GM19452 (cell line): Measurements from ENCODE around the gene KAT2A.

Source experiments
- ATAC-seq: cut with Tn5 transposase; IDR thresholded peaks from one replicate; pipeline ENCODE4 v1.9.1; 2021; ENCODE audit not compliant: unreplicated experiment

KAT2A gene

DNA sequence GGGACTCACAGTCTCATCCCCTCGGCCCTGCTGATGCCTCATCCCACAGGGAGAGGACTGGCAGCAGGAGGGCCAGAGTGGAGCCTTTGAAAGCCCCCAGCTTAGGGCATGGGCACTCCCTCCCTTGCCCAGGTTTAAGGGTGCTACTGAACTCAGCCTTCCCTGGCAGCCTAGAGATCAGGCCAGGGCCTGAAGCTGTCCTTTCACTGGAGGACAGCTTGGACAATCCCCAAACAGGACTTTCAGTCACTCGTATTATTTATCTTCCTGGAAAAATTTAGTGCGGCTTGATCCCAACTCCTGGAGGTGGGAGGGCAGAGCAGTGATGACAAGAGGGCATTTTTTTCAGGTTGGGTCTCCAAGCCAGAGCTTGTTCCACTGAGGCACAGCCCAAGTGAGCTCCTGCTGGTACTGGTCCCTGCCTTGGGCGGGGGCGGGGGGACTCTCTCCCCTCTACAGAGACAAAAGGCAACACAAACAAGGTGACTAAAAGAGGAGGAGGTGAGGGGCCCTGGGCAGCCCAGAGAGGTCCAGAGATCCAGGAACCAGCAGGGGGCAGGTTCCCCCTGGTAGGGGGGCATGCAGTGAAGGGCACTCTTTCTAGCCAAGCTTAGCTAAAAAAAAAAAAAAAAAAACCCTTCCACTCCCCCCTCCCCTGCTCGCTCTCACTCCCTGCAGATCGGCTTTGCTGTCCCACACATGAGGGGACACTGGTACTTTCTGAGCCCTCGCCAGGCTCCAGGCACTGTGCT, 24.6 kb downstream of the KAT2A start:
- ATAC-seq = no peak

DNA sequence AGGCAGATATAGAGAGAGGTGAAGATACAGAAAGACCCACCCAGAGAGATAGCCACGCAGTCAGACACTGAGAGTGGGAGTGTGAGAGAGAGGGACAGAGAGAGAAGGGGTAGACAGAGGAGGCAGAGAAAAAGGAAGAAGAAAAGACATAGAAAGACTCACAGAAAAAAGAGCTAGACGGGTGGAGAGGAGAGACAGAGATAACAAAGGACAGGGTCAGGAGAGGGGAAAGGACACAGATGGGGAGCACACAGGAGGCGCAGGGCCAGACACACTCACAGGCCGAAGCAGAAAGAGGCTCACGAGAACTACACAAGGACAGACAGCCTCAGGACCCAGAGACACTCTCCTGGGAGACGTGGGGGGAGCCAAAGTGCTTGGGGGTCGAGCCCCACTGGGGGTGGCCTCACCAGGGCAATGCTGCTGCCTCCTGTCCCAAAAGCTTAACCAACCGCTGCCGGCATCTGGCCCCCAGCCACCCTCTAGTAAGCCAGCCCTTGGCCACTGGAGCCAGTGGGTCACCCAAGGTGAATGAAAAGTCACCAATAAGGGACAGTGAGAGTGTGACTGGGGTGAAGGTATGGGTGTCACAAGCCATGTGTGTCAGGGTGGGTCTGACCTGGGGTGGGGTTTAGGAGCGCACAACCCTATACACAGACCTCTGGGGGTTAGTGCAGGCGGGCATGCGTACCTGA, 26.6 kb downstream of the KAT2A start:
- ATAC-seq = no peak

DNA sequence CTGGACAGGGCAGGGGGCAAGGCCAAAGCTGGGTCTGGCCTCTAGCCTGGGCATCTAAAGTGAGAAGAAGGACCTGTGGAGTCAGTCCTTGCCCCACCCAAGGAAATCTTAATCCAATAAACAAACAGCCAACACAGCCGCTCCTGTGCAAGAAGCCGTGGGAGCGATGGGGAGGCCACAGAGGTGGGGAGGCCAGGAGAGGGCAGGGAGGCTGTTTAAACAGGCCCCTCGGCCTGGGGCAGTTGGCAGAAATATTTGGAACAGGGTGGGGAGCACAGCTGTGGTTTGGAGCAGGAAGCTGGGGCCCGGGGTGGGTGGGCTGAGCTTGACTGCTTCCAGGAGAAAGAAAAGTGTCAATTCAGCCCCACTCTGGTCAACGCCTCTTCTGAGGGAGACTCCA, 28.2 kb downstream of the KAT2A start:
- ATAC-seq = no peak

DNA sequence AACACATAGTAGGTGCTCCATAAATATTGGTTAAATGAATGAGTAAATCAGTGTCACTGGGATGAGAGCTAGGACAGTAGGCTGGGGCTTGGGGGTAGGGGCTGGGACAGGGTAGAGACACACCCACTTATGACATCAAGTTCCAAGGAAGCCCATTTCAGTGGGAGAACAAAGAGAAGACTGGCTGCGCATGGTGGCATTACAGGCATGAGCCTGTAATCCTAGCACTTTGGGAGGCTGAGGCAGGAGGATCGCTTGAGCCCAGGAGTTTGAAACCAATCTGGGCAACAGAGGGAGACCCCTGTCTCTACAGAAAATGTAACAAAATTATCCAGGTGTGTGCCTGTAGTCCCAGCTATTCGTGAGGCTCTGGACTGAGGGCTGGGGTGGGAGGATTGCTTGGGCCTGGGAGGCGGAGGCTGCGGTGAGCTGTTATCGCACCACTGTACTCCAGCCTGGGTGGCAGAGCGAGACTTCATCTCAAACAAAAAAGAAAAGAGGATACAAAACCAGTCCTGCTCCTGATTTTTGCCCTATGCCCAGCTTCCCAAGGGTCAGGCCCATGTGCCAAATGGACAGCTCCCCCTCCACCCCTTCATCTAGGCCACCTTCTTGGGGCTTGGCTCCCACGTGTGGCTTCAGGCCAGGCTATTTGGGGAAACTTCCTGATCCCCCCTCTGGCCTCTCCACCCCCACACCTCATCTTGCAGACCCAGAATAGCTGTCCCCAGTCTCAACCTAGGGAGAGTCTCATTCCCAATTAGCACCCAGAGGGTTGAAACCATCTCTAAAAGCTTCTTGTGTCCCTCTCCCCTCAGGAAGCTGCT, 30.0 kb downstream of the KAT2A start:
- no peak for ATAC-seq

DNA sequence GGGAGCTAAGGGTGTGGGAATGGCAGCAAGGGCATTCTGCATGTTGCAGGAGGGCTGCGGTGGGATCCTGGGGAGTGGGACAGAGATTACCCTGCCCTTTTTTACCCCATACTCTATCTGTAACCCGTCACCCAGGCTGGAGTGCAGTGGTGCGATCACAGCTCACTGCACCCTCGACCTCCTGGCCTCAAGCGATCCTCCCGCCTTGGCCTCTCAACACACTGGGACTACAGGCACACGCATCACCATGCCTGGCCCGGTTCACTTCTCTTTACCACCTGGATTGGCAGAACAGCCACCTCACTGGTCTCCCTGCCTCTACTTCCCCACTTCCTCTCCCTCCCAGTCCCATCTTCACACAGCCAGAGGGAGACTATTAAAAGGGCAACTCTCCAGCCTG, 32.4 kb downstream of the KAT2A start:
- ATAC-seq = no peak

DNA sequence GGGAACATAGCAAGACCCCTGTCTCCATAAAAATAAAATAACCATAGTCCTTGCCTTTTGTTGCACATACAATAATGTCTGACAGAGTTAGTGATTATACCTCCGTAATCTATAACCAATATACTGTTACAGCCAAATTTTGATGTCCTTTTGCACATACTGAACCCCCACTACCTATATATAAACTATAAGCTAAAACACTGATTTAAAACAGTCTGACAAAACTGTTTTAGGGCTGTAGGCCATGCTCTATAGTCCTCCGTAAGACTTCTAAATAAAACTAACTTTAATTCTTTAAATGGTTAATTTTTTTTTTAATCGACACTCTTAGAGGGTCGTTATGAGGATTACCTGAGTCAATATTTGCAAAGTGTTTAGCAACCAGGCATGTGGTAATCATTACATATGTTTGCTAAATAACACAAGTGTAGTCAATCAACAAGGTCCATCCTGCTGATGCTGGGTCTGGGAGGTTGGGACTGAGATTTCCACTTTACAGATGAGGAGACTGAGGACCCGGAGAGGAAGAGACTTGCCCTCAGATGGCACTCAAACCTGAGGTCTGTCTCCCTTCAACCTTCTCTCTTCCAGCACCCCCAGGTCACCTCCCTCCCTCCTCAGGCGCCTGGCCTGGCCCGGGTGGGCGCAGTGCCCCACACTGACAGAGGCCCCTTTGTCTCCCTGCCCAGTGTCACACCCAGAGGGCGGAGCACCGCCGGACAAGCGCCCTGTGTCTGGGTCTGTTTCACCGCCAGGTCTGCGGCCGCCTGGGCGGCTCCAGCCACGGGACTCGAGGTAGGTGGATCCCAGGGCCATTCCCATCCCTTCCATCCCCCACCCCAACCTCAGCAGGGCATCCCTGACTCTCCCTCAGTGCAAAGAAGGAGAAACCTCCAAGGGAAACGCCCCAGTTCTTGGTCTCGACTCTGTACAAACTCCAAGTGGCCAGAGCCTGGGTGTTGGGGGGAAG, 33.1 kb downstream of the KAT2A start:
- no peak for ATAC-seq

DNA sequence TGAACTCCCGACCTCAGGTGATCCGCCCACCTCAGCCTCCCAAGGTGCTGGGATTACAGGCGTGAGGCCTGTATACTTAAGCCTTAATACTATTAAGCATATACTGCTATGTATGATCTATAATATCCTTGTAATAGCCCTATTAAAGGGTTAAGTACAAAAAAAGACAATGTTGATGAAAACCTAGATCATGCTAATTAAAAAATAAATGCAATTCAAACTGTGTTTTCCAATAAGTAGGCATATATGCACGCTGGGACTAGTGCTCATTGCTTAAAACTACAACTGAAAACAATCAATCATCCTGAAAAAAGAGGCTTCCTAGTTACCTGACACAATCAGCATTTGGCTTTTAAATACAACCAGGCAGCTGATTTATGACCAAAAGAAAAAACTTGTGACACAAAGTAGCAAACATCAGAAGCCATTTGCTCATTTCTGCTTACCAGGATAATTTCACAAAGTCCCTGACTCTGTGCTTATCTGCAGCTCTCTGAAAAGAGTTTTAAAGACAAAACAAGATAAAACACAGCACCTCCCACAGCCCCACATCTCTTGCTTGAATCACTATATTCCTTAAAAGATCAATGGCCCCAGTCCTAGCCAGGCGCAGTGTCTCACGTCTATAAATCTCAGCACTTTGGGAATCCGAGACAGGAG, 34.0 kb downstream of the KAT2A start:
- ATAC-seq = no peak

DNA sequence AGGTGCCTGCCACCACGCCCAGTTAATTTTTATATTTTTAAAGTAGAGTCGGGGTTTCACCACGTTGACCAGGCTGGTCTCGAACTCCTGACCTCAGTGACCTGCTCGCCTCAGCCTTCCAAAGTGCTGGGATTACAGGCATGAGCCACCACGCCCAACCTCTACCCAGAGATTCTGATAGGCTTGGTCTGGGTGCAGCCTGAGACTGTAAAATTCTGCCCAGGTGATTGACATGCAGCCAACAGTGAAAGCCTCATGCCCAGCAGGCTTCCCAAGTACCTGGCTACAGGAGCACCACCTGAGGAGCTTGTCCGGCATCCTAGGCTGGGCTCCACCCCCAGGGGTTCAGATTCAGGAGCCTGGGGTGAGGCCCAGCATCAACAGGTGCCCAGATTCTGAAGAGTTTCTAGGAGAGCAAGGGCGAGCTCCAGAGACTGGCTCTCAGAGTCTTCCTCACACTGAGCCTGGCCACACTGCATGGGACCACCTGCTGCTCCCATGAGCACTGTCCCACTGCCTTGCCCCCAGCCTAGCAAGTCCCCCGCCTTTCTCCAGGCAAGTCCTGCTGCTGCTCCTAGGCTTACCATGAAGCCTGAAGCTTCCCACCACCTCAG, 39.5 kb downstream of the KAT2A start:
- no peak for ATAC-seq

DNA sequence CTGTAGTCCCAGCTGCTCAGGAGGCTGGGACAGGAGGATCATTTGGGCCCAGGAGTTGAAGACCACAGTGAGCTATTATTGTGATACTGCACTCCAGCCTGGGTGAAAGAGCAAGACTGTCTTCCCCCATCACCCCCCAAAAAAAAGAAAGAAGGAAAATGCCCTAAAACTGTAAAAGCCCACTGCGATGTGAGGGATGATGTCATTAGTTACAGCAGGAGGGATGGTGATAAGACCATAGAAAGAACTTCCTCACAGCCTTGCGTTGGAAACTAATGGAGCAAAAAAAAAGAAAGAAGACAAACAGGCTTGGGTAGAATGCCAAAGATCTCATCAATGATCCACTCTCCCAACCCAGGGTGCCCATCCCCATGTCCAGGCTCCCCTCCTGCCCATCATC, 41.6 kb downstream of the KAT2A start:
- no peak for ATAC-seq

DNA sequence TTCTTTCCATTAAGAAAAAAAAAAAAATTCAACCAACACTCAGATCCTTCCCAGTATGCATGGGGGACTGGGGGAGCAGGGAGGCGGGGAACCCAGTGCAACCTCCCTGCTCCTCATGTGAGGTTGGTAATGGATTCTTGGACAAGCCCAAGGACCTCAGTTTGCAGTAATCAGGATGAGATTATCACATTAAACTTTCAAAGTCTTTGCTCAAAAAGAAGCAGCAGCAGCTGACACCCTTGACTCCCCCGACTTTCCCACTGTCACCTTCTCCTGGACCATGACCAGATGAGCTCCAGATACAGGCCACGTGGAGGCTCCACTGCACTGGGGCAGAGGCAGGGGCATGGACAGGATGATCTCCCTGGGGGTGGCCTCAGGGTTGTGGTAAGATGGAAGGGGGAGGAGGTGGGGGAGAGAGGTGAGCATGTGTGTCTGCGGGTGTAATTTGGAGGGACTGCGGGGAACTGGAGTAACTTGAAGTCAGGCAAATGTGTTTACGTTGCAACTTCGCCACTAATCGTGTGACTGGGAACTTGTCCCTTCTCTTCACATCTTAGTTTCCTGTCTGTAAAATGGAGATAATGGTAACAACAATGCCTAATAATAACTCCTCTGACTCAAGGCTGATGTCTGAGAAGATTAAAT, 42.6 kb downstream of the KAT2A start:
- no peak for ATAC-seq

DNA sequence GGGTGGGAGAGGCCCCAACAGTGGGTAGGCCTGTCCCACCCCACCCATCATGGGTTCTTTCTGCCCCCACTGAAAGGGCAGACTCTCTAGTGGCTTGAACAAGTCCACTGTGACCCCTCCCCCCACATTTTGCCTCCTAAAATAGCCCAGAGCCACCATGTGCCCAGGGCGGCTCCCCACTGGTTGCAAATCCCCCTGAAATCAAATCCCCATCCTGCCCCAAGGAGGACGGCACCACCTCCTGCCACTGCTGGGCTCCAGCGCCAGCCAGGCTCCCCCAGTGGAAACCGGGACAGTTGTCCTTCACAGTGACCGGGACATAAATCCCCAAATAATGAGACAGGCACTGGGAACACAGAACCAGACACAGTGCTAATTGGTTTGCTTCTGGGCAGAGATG, 43.4 kb downstream of the KAT2A start:
- no peak for ATAC-seq

DNA sequence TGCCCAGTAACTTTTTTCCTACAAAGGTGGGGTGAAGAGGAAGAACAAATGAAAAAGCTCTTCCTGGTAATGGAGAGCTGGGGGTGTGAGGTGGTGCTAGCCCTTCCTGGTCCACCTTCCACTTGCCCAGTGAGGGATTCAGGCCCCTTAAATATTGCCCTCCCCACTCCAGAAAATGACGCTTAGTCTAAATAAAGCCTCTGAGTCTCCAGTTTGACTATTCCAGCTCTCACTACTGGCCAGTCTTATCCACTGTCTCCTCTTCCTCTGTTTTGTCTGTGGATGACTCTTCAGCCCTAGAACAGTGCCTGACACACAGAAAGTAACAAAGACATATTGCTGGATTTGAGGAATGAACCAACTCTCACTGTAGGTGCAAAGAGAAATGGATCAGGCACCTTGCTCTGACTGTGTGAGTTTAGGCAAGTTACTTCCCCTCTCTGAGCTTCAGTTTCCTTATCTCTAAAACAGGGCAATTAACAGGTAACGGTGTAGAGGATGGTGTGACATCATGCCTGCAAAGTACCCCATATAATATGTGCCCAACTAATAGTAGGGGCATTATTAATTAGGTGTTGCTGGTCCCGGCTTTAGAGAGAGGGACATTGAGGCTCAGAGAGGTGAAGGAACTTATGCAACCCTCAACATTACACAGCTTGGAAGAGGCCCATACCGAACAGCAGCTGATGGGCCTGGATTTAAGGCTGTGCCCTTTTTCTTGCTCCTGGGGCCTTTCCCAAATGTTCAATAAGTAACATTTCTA, 44.2 kb downstream of the KAT2A start:
- ATAC-seq = no peak

DNA sequence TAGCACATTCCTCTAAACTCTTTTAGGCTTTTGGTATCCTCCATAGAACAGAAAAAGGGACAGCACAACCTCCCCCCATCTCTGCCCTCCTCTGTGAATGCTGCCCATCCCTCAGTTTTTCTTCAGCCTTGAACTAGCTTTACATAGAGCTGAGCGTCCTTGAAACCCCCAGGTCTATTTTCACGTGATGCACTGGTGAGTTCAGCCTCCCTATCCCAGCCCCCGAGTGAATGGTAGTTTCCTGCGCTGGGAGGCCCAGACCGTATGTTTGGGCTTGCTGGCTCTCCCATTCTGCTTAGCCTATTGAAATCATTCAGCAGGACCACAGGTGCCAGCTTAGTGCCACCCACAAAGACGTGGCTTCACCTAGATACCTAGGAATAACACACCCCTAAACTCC, 45.4 kb downstream of the KAT2A start:
- ATAC-seq = no peak

DNA sequence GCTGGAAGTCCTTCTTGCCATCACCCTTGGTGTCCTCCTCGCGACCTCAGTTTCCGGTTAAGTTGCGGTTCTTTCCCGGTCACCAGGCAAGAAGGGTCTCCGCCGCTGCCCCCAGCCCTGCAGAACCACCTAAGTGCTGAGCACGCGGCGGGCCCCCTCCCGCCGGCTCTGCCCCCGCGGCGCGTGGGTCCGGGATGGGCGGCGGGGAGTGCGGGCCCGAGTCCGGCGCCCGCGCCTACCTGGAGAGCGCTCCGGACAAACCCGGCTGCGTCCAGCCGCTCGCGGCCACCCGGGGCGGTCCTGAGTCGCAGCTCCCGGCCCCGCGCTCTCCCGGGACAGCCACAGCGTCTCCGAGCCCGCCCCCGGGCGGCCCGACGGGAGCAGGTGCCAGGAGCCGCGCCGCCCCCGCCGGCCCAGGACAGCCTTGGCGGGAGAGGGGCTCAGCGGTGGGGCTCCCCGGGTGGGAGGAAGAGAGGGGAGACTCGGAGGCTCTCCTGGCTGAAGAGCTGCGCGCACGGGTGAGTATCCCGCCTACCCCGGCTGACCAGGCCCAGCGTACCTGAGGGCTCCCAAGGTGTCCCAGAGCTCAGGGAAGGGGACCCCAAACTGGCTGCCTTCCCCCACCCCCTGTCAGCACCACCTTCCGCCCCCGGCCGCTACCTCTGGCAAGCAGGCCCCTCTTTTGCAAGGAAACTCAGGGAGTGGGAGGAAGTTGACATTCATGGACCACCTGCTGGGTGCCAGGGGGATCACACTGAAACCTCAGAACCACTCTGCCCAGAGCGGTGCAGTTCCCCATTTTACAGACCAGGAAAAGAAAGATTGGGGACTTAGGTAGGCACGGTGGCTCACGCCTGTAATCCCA, 48.6 kb downstream of the KAT2A start:
- no peak for ATAC-seq

DNA sequence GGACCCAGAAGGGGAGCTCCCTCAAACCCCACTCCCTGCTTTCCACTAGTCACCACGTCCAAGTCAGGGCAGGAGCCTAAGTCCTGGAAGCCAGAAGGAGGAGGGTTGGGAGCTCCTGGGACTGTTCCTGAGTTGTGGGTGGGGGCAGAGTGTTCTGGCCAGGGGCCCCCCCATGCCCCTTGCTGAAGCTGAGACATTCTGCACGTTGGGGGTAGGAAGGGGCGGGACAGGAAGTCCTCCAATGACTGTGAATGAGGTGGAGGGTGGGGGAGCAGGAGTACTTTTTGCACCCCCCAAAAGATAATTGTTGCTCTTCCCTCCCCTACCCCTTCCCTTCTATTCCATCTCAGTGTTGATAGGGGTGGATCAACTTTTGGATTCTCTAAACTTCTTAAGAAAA, 49.4 kb downstream of the KAT2A start:
- ATAC-seq = no peak

DNA sequence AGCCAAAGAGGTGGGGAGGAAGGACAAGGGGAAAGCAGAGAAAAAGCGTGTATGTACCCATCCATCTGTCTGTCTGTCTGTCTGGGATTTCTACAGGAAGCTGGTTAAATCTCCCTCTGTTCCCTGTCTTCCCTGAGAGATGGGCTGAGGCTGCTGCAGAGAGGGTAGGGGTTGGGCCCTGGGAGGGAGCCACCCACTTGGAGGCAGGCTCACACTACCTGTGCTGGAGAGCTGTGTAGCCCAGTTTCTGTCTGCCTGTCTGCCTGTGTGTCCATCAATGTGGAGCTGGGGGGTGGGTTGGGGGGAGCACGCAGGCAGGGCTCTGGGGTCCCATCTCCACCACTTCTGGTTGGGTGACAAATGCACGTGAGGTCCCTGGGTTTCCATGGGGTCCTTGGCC, 52.2 kb downstream of the KAT2A start:
- ATAC-seq = no peak

DNA sequence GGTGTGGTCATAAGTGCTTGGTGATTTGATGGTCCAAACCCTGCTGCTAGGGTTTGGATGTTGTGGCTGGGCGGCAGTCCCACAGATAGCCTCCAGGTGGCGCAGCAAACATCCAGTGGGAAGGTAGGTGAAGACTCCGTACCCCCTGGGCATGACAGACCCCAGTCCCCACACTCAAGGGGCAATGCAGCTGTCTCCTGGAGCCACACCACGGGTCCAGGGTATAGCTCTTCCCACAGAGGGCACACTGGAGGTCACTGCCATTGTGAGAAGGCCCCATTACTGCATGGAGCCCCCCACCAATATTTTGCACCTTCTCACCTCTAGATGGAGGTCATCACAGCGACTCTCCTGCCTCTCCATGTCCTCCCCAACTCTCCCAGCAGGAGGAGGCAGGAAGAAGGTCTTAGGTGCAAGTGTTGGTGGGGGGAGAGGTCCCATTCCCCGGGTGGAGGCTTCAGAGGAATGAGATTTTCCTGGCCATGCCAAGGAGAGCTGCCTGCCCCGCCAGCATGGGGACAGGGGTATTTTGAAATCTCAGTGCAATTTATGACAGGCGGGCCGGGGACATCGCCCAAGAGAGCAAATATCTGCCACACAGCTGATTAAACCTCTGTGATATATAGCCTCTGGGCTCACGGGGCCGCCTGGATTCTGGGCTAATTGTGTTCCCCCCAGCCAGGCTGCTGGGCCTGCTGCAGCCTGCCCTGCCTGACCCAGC, 53.6 kb downstream of the KAT2A start:
- no peak for ATAC-seq
